PC-3 (cell line): Measurements from ENCODE around the gene GBX2.

Experiments used
- CTCF ChIP-seq: fragments of 300-600 bp; sonication (generic); conservative IDR thresholded peaks from 2 replicates; pipeline ENCODE4 v1.5.1; 2017; ENCODE audit warnings: antibody characterized with exemption, low read depth, mild to moderate bottlenecking, low read length
- EZH2 ChIP-seq: fragments of 300-600 bp; sonication (generic); IDR thresholded peaks from one replicate; pipeline ENCODE4 v1.6.1; 2017; ENCODE audit warnings: antibody characterized with exemption, mild to moderate bottlenecking, low read length; ENCODE audit not compliant: unreplicated experiment

- no peak for TF ChIP-seq CTCF
- no peak for TF ChIP-seq EZH2
These were observed 36.8 kb upstream of the GBX2 start for GRCh38 chr2:236204953-236205352.
